K562 (cell line): ENCODE data around the gene ALOX5. TPM values are rescaled to one million over a fixed set of nuclear protein-coding genes. Genes with fewer than 3 reads are reported as not detected.
A peak's percentile ranks its signal among the peaks of the same experiment; 100 is the strongest.

ENCODE experiments used
- BCOR ChIP-seq: fragments of 450-650 bp; IDR thresholded peaks from 2 replicates; pipeline ENCODE4 v1.6.1; 2016
- BRD4 ChIP-seq: fragments of 200-600 bp; sonication (generic); IDR thresholded peaks from 2 replicates; pipeline ENCODE4 v1.6.1; 2017; ENCODE audit warnings: inconsistent platforms
- CTBP1 ChIP-seq: fragments of 450-650 bp; IDR thresholded peaks from 2 replicates; pipeline ENCODE4 v1.6.1; 2016; ENCODE audit warnings: borderline replicate concordance
- DEAF1 ChIP-seq: fragments of 450-650 bp; formaldehyde crosslinking; IDR thresholded peaks from 2 replicates; pipeline ENCODE4 v1.4.0; 2020; ENCODE audit warnings: mild to moderate bottlenecking, moderate library complexity
- DNMT1 ChIP-seq: fragments of 450-650 bp; IDR thresholded peaks from 2 replicates; pipeline ENCODE4 v1.6.1; 2016; ENCODE audit warnings: antibody characterized with exemption, mild to moderate bottlenecking
- E2F8 ChIP-seq: fragments of 450-650 bp; IDR thresholded peaks from 2 replicates; pipeline ENCODE4 v1.7.1; 2018; ENCODE audit warnings: mild to moderate bottlenecking, low read depth; ENCODE audit not compliant: partially characterized antibody
- ELF2 ChIP-seq: fragments of 250-450 bp; sonication (Bioruptor Pico); IDR thresholded peaks from 2 replicates; pipeline ENCODE4 v1.5.0; 2021; ENCODE audit warnings: mild to moderate bottlenecking
- ELK3 ChIP-seq: fragments of 450-650 bp; formaldehyde crosslinking; IDR thresholded peaks from 2 replicates; pipeline ENCODE4 v1.4.0; 2020; ENCODE audit warnings: mild to moderate bottlenecking
- NCOA4 ChIP-seq: fragments of 450-650 bp; IDR thresholded peaks from 2 replicates; pipeline ENCODE4 v1.6.1; 2018; ENCODE audit warnings: mild to moderate bottlenecking; ENCODE audit not compliant: partially characterized antibody
- NCOR1 ChIP-seq: fragments of 450-650 bp; IDR thresholded peaks from 2 replicates; pipeline ENCODE4 v1.6.1; 2016; ENCODE audit warnings: mild to moderate bottlenecking, moderate library complexity
- NR2F6 ChIP-seq: fragments of 450-650 bp; formaldehyde crosslinking; IDR thresholded peaks from 2 replicates; pipeline ENCODE4 v1.4.0; 2020; ENCODE audit warnings: mild to moderate bottlenecking
- NR3C1 ChIP-seq: sonication (generic); formaldehyde crosslinking; IDR thresholded peaks from 2 replicates; pipeline ENCODE4 v1.8.1; 2022; ENCODE audit warnings: missing genetic modification reagents
- PHF20 ChIP-seq: fragments of 450-650 bp; IDR thresholded peaks from 2 replicates; pipeline ENCODE4 v1.6.1; 2018; ENCODE audit not compliant: partially characterized antibody
- TFAP4 ChIP-seq: sonication (generic); formaldehyde crosslinking; IDR thresholded peaks from 2 replicates; pipeline ENCODE4 v1.8.0; 2022; ENCODE audit warnings: missing genetic modification reagents, mild to moderate bottlenecking, moderate library complexity, borderline replicate concordance
- ZFX ChIP-seq: sonication (generic); formaldehyde crosslinking; IDR thresholded peaks from 2 replicates; pipeline ENCODE4 v1.8.0; 2022; ENCODE audit warnings: mild to moderate bottlenecking, missing genetic modification reagents, moderate library complexity
- ZKSCAN1 ChIP-seq: fragments of 150-350 bp; IDR thresholded peaks from 2 replicates; pipeline ENCODE4 v1.6.1; 2016; ENCODE audit warnings: low read depth, low read length
- ZNF583 ChIP-seq: fragments of 250-450 bp; sonication (Bioruptor Pico); IDR thresholded peaks from 2 replicates; pipeline ENCODE4 v1.4.0; 2020
- ZNF584 ChIP-seq: fragments of 200-800 bp; sonication (Bioruptor generic); IDR thresholded peaks from 2 replicates; pipeline ENCODE4 v1.6.1; 2016; ENCODE audit warnings: low read depth, mild to moderate bottlenecking, missing genetic modification characterization, missing compliant biosample characterization
- ZNF695 ChIP-seq: fragments of 450-650 bp; formaldehyde crosslinking; IDR thresholded peaks from 2 replicates; pipeline ENCODE4 v1.4.0; 2020; ENCODE audit warnings: mild to moderate bottlenecking, moderate library complexity
- polyA plus RNA-seq, 8 experiments: library from polyadenylated mRNA; depleted of rRNA in 4 of 8; stranded (reverse) in 5 of 8; unstranded in 3 of 8; fragments of >200 nt; fragmentation: Nextera tagmentation in 2 of 8; fragmentation: Illumina TruSeq in 1 of 8; extraction: Ambion mirVana in 2 of 8; extraction: Trizol in 1 of 8; gene quantifications; 2 replicates each; pipeline versions ENCODE4 v1.2.1 to v1.2.3, GENCODE V29; 2011 to 2014; ENCODE audit warnings: inconsistent platforms in 1 of 8, missing spikeins in 1 of 8
- total RNA-seq, 7 experiments: library from RNA; depleted of rRNA in 6 of 7; stranded (reverse); fragments of >200 nt in 6 of 7; fragmentation: Illumina TruSeq in 2 of 7; extraction: Trizol in 2 of 7; gene quantifications; 2 replicates each; pipeline versions ENCODE4 v1.2.1 to v1.2.3, GENCODE V29; 2011 to 2021; ENCODE audit warnings: low replicate concordance in 1 of 7
- TF ChIP-seq, protein P1 (sequence below), 2 experiments: fragments of 150-350 bp in 1 of 2; IDR thresholded peaks; 2 replicates each; pipeline ENCODE4 v1.6.1; 2012 to 2016; ENCODE audit warnings: low read depth in 2 of 2, low read length in 2 of 2, mild to moderate bottlenecking in 1 of 2, moderate library complexity in 1 of 2

Gene ALOX5
- total and polyA plus RNA-seq, 9 of the 15 experiments (the other 6 are each of a cell fraction or from before 2014, with no cell fraction given): 0.10 to 2.4 (median 1.4) TPM

DNA sequence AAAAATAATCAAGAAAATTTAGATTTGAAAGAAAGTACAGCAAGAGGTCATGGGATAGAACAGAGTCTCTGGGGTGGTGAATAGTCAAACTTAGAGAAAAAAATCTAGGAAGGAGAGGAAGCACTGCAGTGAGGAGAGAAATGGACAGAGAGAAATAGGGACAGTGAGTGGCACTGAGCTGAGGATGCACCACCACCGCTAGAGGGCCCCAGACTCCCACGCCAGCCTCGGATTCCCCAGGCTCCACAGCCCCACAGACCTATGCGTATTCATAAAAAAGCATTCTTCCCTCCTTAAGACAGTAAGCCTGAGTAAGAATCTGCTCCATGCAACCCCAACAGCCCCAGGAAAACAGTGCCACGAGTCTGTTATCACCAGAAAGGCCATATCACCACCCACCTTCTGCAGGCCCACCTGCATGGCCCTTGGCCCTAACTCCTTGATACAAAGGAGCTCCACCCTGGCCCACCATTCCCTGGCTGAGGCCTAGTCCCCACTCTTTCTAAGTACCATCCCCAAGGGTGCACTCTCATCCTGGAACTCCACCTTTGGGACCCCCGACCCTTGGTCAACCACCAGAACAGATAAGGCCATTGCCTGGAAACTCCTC, 91.0 kb downstream of the ALOX5 start (continued):
- TF ChIP-seq ZNF584 (CRISPR knock-in tag): no peak
- no peak for TF ChIP-seq ZKSCAN1
- TF ChIP-seq NR2F6: no peak
- TF ChIP-seq ZNF583 (CRISPR knock-in tag): no peak
- peak; percentile 34; the same call in 1 of the 2 replicates for TF ChIP-seq ZFX (CRISPR knock-in tag)
- TF ChIP-seq E2F8: no peak
- TF ChIP-seq ELF2: peak; percentile 36; the same call in 1 of the 2 replicates
- TF ChIP-seq TFAP4 (CRISPR knock-in tag): 0 out of 2 replicates have a peak, but pooled peaks have one; percentile 31
- no peak for TF ChIP-seq NR3C1
- no peak for TF ChIP-seq BCOR
- TF ChIP-seq DNMT1: no peak
- no peak for TF ChIP-seq ZNF695
- peak; percentile 96 for TF ChIP-seq DEAF1
- TF ChIP-seq BRD4: no peak
- no peak; the same call in 1 of the 2 replicates for TF ChIP-seq NCOR1
- TF ChIP-seq, protein P1, sequence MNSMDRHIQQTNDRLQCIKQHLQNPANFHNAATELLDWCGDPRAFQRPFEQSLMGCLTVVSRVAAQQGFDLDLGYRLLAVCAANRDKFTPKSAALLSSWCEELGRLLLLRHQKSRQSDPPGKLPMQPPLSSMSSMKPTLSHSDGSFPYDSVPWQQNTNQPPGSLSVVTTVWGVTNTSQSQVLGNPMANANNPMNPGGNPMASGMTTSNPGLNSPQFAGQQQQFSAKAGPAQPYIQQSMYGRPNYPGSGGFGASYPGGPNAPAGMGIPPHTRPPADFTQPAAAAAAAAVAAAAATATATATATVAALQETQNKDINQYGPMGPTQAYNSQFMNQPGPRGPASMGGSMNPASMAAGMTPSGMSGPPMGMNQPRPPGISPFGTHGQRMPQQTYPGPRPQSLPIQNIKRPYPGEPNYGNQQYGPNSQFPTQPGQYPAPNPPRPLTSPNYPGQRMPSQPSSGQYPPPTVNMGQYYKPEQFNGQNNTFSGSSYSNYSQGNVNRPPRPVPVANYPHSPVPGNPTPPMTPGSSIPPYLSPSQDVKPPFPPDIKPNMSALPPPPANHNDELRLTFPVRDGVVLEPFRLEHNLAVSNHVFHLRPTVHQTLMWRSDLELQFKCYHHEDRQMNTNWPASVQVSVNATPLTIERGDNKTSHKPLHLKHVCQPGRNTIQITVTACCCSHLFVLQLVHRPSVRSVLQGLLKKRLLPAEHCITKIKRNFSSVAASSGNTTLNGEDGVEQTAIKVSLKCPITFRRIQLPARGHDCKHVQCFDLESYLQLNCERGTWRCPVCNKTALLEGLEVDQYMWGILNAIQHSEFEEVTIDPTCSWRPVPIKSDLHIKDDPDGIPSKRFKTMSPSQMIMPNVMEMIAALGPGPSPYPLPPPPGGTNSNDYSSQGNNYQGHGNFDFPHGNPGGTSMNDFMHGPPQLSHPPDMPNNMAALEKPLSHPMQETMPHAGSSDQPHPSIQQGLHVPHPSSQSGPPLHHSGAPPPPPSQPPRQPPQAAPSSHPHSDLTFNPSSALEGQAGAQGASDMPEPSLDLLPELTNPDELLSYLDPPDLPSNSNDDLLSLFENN (IDR thresholded peaks at IDR 0.05; ENCODE audit: low read depth in 2 of 2, low read length in 2 of 2): no peak
- TF ChIP-seq CTBP1: 0 out of 2 replicates have a peak, but pooled peaks have one; percentile 26
- no peak for TF ChIP-seq PHF20
- no peak for TF ChIP-seq ELK3 (CRISPR knock-in tag)
- no peak for TF ChIP-seq NCOA4
